Activated T-helper 9 cell treated with anti-CD3 and anti-CD28 coated beads, Interleukin-2, amount 50 U/mL, for 16 hours (primary cell): ENCODE data around the gene MTERF4.

Source experiments
- DNase-seq: peaks from one replicate; pipeline ENCODE4 v3.0.0-alpha.2; 2020; ENCODE audit warnings: low read depth

The MTERF4 gene

GRCh38 chr2:241133436-241133820 is 31.3 kb upstream of the MTERF4 start:
- DNase-seq: no peak

- DNase-seq: no peak
Observed at GRCh38 chr2:241132538-241133435, 30.7 kb upstream of the MTERF4 start.

GRCh38 chr2:241131531-241131930 is 29.4 kb upstream of the MTERF4 start:
- no peak for DNase-seq

GRCh38 chr2:241130316-241130715 is 28.2 kb upstream of the MTERF4 start:
- DNase-seq: no peak

- DNase-seq: no peak
Observed at GRCh38 chr2:241129086-241129871, 27.2 kb upstream of the MTERF4 start.

GRCh38 chr2:241128266-241128665 is 26.2 kb upstream of the MTERF4 start:
- DNase-seq: no peak

GRCh38 chr2:241126771-241127202 is 24.7 kb upstream of the MTERF4 start:
- DNase-seq: no peak

- no peak for DNase-seq
Observed at GRCh38 chr2:241126201-241126611, 24.1 kb upstream of the MTERF4 start.

- DNase-seq: no peak
Observed at GRCh38 chr2:241125626-241126025, 23.5 kb upstream of the MTERF4 start.

- DNase-seq: no peak
Observed at GRCh38 chr2:241123816-241124536, 21.9 kb upstream of the MTERF4 start.

GRCh38 chr2:241122376-241123002 is 20.4 kb upstream of the MTERF4 start:
- DNase-seq: no peak

GRCh38 chr2:241121008-241121407 is 18.9 kb upstream of the MTERF4 start:
- no peak for DNase-seq

GRCh38 chr2:241120440-241120839 is 18.4 kb upstream of the MTERF4 start:
- DNase-seq: no peak

- no peak for DNase-seq
Observed at GRCh38 chr2:241118737-241119505, 16.8 kb upstream of the MTERF4 start.

- no peak for DNase-seq
Observed at GRCh38 chr2:241116606-241117560, 14.8 kb upstream of the MTERF4 start.

- DNase-seq: no peak
Observed at GRCh38 chr2:241115361-241115760, 13.3 kb upstream of the MTERF4 start.

GRCh38 chr2:241114836-241115235 is 12.7 kb upstream of the MTERF4 start:
- DNase-seq: no peak

GRCh38 chr2:241112592-241112991 is 10.5 kb upstream of the MTERF4 start:
- DNase-seq: no peak

- DNase-seq: no peak
Observed at GRCh38 chr2:241112046-241112445, 10.0 kb upstream of the MTERF4 start.

GRCh38 chr2:241111440-241111805 is 9.3 kb upstream of the MTERF4 start:
- no peak for DNase-seq
